ENCODE results near the gene TMC3. TPM values are rescaled to one million over a fixed set of nuclear protein-coding genes. Genes with fewer than 3 reads are reported as not detected.
A peak's percentile ranks its signal among the peaks of the same experiment; 100 is the strongest.

The TMC3 gene
- total and polyA plus RNA-seq, 2 of the 13 experiments (the other 11 are each of a cell fraction or from before 2014, with no cell fraction given), result not detected

DNA sequence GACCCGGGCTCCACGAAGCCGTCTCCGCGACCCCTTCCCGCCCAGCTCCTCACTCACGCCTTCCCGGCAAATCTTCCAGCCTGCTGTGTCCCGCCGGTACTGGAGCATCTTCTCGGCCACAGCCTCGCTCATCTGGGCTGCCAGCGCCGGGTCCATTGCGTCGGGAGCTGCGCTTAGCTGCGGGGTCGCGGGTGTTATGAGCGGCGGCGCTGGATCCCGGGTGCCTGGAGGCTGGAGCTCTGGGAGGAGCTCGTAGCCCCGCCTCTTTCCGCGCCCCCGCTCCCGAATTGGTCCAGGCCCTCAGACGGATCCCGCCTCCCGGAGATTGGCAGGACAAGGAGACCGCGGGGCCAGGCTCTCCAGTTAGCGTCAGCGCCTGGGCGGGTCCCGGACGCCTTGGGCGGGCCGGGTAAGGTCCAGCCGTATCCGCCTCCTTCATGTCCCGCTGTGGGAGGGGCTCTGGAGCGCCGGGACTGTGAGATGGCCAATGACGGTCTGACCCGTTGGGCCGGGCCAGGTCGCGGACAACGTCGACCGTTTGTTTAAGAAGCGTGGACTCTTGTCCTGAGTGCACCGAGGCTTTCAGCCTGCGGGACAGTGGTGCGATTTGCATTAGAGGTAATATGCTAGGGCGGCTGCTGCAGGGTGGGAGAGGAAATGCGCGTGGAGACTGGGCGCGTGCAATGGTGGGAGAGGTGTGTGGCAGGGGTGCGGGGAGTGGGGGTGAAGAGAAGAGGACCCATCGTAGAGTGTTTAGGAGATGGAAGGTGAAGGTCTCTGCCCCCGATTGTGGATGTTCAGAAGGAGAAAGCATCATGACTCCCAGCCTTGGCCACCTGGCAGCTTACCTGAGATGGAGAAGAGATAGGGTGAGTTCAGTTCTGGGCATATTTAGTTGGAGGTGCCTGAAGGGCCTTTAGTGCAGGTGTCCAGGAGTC, 49.8 kb downstream of the TMC3 start, which contains the start of gene STARD5 (continued):
- TF ChIP-seq KMT2B (CRISPR knock-in tag; IDR thresholded peaks at IDR 0.05), result no peak
- no peak for TF ChIP-seq CBFB (CRISPR knock-in tag; IDR thresholded peaks at IDR 0.05)
- no peak for TF ChIP-seq TBP (CRISPR knock-in tag; IDR thresholded peaks at IDR 0.05)
- peak; percentile 67 for TF ChIP-seq ZEB1 (IDR thresholded peaks at IDR 0.05; ENCODE audit: insufficient replicate concordance, low read depth)
- no peak for TF ChIP-seq ZKSCAN1 (IDR thresholded peaks at IDR 0.05; ENCODE audit: low read length)
- TF ChIP-seq FOXA3 (CRISPR knock-in tag; IDR thresholded peaks at IDR 0.05), result no peak
- TF ChIP-seq NPAS2 (CRISPR knock-in tag; IDR thresholded peaks at IDR 0.05; ENCODE audit: borderline replicate concordance), result no peak
- TF ChIP-seq ZNF431 (CRISPR knock-in tag; IDR thresholded peaks at IDR 0.05; ENCODE audit: borderline replicate concordance, low read depth), result no peak
- no peak for TF ChIP-seq MIER3 (CRISPR knock-in tag; IDR thresholded peaks at IDR 0.05; ENCODE audit: borderline replicate concordance)
- TF ChIP-seq, protein P1, sequence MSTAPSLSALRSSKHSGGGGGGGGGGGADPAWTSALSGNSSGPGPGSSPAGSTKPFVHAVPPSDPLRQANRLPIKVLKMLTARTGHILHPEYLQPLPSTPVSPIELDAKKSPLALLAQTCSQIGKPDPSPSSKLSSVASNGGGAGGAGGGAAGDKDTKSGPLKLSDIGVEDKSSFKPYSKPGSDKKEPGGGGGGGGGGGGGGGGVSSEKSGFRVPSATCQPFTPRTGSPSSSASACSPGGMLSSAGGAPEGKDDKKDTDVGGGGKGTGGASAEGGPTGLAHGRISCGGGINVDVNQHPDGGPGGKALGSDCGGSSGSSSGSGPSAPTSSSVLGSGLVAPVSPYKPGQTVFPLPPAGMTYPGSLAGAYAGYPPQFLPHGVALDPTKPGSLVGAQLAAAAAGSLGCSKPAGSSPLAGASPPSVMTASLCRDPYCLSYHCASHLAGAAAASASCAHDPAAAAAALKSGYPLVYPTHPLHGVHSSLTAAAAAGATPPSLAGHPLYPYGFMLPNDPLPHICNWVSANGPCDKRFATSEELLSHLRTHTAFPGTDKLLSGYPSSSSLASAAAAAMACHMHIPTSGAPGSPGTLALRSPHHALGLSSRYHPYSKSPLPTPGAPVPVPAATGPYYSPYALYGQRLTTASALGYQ (CRISPR knock-in tag; IDR thresholded peaks at IDR 0.05), result no peak
- no peak for TF ChIP-seq ZNF775 (CRISPR knock-in tag; IDR thresholded peaks at IDR 0.05; ENCODE audit: borderline replicate concordance)
- TF ChIP-seq, protein P2, sequence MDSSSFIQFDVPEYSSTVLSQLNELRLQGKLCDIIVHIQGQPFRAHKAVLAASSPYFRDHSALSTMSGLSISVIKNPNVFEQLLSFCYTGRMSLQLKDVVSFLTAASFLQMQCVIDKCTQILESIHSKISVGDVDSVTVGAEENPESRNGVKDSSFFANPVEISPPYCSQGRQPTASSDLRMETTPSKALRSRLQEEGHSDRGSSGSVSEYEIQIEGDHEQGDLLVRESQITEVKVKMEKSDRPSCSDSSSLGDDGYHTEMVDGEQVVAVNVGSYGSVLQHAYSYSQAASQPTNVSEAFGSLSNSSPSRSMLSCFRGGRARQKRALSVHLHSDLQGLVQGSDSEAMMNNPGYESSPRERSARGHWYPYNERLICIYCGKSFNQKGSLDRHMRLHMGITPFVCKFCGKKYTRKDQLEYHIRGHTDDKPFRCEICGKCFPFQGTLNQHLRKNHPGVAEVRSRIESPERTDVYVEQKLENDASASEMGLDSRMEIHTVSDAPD (CRISPR knock-in tag; IDR thresholded peaks at IDR 0.05), result no peak
- TF ChIP-seq ZNF317 (CRISPR knock-in tag; IDR thresholded peaks at IDR 0.05), result peak; percentile 50; the same call in 1 of the 2 replicates
- TF ChIP-seq NCOA1 (CRISPR knock-in tag; IDR thresholded peaks at IDR 0.05), result no peak
- no peak for TF ChIP-seq NR3C1 (CRISPR knock-in tag; IDR thresholded peaks at IDR 0.05)
- TF ChIP-seq, protein P3, sequence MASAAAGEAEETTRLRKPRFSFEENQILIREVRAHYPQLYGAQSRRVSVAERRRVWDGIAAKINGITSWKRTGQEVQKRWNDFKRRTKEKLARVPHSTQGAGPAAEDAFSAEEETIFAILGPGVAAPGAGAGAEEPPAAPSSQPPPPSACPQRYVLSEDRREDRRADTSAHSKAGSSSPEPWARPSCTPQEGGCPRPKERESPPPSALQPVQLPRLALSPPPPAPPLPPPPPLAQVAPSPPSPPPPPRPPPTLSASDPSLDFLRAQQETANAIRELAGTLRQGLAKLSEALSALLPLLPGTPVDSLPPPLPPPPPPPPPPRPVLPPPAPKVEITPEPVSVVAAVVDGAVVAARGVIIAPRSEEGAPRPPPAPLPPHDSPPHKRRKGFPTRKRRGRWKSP (CRISPR knock-in tag; IDR thresholded peaks at IDR 0.05), result peak; percentile 83; the same call in 1 of the 2 replicates
- 0 out of 2 replicates have a peak, but pooled peaks have one; percentile 25 for TF ChIP-seq SP1 (IDR thresholded peaks at IDR 0.05)
- peak; percentile 89 for TF ChIP-seq SP1 (CRISPR knock-in tag; IDR thresholded peaks at IDR 0.05)
- TF ChIP-seq FOXJ3 (CRISPR knock-in tag; IDR thresholded peaks at IDR 0.05; ENCODE audit: borderline replicate concordance), result no peak
- 0 out of 2 replicates have a peak, but pooled peaks have one; percentile 60 for TF ChIP-seq ZNF780A (CRISPR knock-in tag; IDR thresholded peaks at IDR 0.05)

All from HepG2 (cell line).